ENCODE data around the gene CNTNAP5. TPM values are rescaled to one million over a fixed set of nuclear protein-coding genes. Genes with fewer than 3 reads are reported as not detected.

CNTNAP5 gene
- total and polyA plus RNA-seq, 2 donors (not counting 3 experiments of a cell fraction or from before 2014, with no cell fraction given): not detected

DNA sequence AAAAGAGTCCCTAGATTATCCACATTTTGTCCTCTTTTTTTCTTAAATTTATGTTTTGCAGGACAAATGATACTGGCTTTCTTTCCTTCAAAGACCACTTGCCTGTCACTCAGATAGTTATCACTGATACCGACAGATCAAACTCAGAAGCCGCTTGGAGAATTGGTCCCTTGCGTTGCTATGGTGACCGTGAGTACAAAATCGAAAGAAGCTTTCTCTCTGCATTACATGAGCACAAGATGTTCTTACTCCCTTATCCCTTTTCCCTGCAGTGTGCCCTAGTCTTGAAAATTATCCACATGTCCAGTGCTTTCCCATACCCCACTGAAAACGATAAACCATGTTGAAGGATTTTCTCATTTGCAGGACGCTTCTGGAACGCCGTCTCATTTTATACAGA lies 738.5 kb downstream of the CNTNAP5 start:
- FAIRE-seq: no peak
- no peak overlapping the region for H3K9ac ChIP-seq (replicated peaks; ENCODE audit: extremely low read depth, insufficient read depth, low read length)
- no TSS peak for BruUV-seq (replicated peaks)
- intact Hi-C loops (cut with micrococcal nuclease) (no loop called here), dilution Hi-C loops (cut with MboI; ENCODE audit: extremely low pct_ligation_motif_present, low sequenced_read_pairs) (no loop called here)
- no peaks in the 10 kb centered on the region for H3K9me1 ChIP-seq (replicated peaks; ENCODE audit: control insufficient read depth, extremely low read depth, insufficient read depth, low read length)
- no peak overlapping the region for H3K4me3 ChIP-seq (replicated peaks in 1 of 3; ENCODE audit: insufficient read depth in 1 of 3, low read depth in 1 of 3, low read length in 3 of 3)
- peaks cover 3% of the 10 kb centered on the region for H3K9me3 ChIP-seq (replicated peaks; ENCODE audit: control insufficient read depth, insufficient read depth, low read length)
- no peak overlapping the region for H2AFZ ChIP-seq (ENCODE audit: low read depth, low read length)
- H3K27me3 ChIP-seq (ENCODE audit: control insufficient read depth in 2 of 2, insufficient read depth in 2 of 2, low read length in 2 of 2): no peaks in the 10 kb centered on the region
- no peaks in the 10 kb centered on the region for H3K79me2 ChIP-seq (ENCODE audit: control insufficient read depth, insufficient read depth, low read length)
- no peaks in the 10 kb centered on the region for H4K20me1 ChIP-seq (replicated peaks; ENCODE audit: control insufficient read depth, extremely low read depth, insufficient read depth, low read length)
- ChIA-PET CTCF (no interaction called here), POLR2A (no interaction called here)
- H3K4me2 ChIP-seq (ENCODE audit: insufficient read depth, low read length): no peak overlapping the region
- no peak for DNase-seq (ENCODE audit: low read depth, low spot score)
- H3K4me1 ChIP-seq (ENCODE audit: control insufficient read depth, extremely low read depth, insufficient read depth, low read length): no peaks in the 10 kb centered on the region
- H3K36me3 ChIP-seq (ENCODE audit: control insufficient read depth in 2 of 2, extremely low read depth in 1 of 2, insufficient read depth in 2 of 2, low read length in 2 of 2): no peaks in the 10 kb centered on the region
- no peak overlapping the region for H3K27ac ChIP-seq (ENCODE audit: insufficient read depth, low read depth, low read length)
- TF ChIP-seq POLR2AphosphoS5 (IDR thresholded peaks at IDR 0.05; ENCODE audit: insufficient read depth, low read depth, low read length) (no peak), GATA2 (IDR thresholded peaks at IDR 0.05; ENCODE audit: insufficient read depth, insufficient read length, low read depth, low read length) (no peak), POLR2A (IDR thresholded peaks at IDR 0.05; ENCODE audit: low read depth, low read length) (no peak), JUN (IDR thresholded peaks at IDR 0.05; ENCODE audit: borderline replicate concordance, insufficient read depth, insufficient read length, low read depth) (no peak), MYC (IDR thresholded peaks at IDR 0.05; ENCODE audit: low read depth, low read length) (no peak), FOS (IDR thresholded peaks at IDR 0.05; ENCODE audit: borderline replicate concordance, insufficient read depth, low read length) (no peak), EZH2 (IDR thresholded peaks at IDR 0.05; ENCODE audit: borderline replicate concordance, low read depth, low read length, severe bottlenecking) (no peak)
- TF ChIP-seq, protein P1, sequence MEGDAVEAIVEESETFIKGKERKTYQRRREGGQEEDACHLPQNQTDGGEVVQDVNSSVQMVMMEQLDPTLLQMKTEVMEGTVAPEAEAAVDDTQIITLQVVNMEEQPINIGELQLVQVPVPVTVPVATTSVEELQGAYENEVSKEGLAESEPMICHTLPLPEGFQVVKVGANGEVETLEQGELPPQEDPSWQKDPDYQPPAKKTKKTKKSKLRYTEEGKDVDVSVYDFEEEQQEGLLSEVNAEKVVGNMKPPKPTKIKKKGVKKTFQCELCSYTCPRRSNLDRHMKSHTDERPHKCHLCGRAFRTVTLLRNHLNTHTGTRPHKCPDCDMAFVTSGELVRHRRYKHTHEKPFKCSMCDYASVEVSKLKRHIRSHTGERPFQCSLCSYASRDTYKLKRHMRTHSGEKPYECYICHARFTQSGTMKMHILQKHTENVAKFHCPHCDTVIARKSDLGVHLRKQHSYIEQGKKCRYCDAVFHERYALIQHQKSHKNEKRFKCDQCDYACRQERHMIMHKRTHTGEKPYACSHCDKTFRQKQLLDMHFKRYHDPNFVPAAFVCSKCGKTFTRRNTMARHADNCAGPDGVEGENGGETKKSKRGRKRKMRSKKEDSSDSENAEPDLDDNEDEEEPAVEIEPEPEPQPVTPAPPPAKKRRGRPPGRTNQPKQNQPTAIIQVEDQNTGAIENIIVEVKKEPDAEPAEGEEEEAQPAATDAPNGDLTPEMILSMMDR (IDR thresholded peaks at IDR 0.05; ENCODE audit: extremely low read depth in 1 of 2, insufficient read depth in 1 of 2, low read depth in 1 of 2, low read length in 2 of 2): no peak
- TF ChIP-seq, protein P2, sequence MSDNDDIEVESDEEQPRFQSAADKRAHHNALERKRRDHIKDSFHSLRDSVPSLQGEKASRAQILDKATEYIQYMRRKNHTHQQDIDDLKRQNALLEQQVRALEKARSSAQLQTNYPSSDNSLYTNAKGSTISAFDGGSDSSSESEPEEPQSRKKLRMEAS (IDR thresholded peaks at IDR 0.05; ENCODE audit: insufficient read depth, insufficient read length): no peak

All from endothelial cell of umbilical vein (primary cell).